SHP77 (cell line): ENCODE results near the gene NRTN.
"Not testable (repeated sequence)": the region's sequence is repeated elsewhere in the genome, so short reads cannot be mapped to it uniquely, and the experiment has no call there.

ENCODE experiments used
- DNase-seq, 2 experiments: peaks; one replicate each; lab custom pipeline; 2025; lab: John Stamatoyannopoulos, UW

The NRTN gene

GRCh38 chr19:5838353-5839064, 33.6 kb downstream of the NRTN start:
- DNase-seq = no peak

GRCh38 chr19:5839065-5840017, 34.5 kb downstream of the NRTN start, which contains the start of gene FUT6:
FUT6 (minus strand) TSS chr19:5839702; CDS start chr19:5832567, 7,135 bp downstream.
- DNase-seq = no peak

GRCh38 chr19:5841735-5842111, 36.9 kb downstream of the NRTN start:
- DNase-seq = not testable (repeated sequence)

- DNase-seq = no peak
Observed at GRCh38 chr19:5843295-5843927, 38.5 kb downstream of the NRTN start.

DNA sequence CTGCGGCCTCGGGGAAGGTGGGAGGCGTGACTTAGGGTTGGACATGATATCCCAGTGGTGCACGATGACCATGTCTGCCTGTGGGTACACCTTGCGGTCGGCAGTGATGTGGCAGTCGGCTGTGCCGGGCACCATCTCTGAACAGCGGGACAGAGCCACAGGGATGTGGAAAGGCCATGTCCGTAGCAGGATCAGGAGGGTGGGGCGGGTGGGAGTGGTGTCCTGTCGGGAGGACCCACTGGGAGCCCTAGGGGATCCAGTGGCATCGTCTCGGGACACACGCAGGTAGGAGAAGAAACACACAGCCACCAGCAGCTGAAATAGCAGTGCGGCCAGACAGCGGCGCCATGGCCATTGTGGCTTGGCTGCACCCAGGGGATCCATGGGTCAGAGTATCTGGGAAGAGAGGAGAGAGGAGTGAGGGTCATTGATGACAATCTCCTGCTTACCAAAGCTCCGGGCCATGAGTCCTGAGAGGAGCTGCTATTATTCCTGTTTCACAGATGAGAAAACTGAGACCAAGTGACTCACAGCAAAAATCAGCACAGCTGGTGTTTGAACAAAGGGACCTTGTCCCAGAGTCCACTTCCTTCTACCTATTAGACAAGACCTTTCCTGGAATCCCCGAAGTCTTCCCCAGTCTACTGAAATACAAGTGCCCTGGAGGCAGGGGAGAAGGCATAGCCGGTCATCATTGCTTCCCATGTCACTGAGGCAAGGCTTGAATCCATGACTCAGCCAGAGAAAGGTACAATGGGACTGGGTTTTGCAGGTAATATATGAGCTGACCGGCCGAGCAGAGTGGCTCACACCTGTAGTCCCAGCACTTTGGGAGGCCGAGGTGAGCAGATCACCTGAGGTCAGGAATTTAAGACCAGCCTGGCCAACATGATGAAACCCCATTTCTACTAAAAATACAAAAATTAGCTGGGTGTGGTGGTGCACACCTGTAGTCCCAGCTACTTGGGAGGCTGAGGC, 39.9 kb downstream of the NRTN start:
- DNase-seq = no peak

GRCh38 chr19:5847846-5848245, 43.0 kb downstream of the NRTN start:
- not testable (repeated sequence) for DNase-seq

GRCh38 chr19:5848621-5849020, 43.8 kb downstream of the NRTN start:
- not testable (repeated sequence) for DNase-seq

DNA sequence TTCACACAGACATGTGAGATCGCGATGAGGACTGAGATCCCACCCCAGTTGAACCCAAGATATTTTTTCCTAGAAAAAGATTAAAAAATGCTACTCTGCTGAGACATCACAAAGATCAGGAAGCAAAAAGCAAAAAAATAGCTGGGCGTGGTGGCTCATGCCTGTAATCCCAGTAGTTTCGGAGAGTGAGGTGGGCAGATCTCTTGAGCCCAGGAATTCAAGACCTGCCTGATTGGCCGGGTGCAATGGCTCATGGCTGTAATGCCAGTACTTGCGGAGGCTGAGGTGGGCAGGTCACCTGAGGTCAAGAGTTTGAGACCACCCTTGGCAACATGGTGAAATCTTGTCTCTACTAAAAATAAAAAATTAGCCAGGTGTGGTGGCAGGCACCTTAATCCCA, 45.3 kb downstream of the NRTN start:
- DNase-seq = no peak

- DNase-seq = no peak
Observed at GRCh38 chr19:5850743-5851293, 46.0 kb downstream of the NRTN start.

- DNase-seq = no peak
Observed at GRCh38 chr19:5851302-5851701, 46.4 kb downstream of the NRTN start, which contains the start of gene FUT3. FUT3 (minus strand) TSS chr19:5851449.

- DNase-seq = not testable (repeated sequence)
Observed at GRCh38 chr19:5854121-5854520, 49.3 kb downstream of the NRTN start.

GRCh38 chr19:5855151-5855550, 50.3 kb downstream of the NRTN start:
- not testable (repeated sequence) for DNase-seq

- no peak for DNase-seq
Observed at GRCh38 chr19:5857203-5858081, 52.6 kb downstream of the NRTN start.

GRCh38 chr19:5863030-5863665, 58.3 kb downstream of the NRTN start:
- DNase-seq = no peak

DNA sequence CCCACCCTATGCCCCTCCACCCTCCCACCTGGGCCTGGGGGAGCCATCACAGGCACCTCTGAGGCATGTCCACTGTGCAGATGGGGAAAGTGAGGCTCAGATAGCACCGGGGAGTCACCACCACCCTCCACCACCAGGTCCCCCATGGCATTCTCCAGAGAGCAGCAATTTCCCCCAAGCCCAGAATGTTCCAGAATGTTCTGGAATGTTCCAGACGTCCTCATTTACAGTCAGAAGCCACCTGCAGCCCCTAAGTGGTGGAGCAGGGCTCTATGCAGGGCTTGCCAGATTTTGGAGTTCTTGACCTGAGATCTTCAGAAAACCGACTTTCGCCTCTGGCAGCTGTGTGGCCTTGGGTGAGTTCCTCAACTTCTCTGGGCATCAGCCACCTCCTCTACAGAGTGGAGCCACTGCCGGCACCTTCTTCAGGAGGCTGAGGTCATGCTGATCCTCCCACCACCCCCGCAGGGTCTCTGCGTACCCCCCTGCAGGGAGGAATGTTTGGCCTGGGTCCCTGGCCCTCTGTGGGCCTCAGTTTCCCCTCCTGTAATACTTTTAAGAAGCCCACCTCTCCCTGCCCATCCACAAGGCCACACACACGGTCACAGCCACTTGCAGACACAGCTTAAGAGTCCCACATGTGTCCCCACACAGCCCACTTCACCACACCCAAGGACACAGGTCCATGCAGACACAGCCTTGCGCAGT, 59.3 kb downstream of the NRTN start:
- no peak for DNase-seq

DNA sequence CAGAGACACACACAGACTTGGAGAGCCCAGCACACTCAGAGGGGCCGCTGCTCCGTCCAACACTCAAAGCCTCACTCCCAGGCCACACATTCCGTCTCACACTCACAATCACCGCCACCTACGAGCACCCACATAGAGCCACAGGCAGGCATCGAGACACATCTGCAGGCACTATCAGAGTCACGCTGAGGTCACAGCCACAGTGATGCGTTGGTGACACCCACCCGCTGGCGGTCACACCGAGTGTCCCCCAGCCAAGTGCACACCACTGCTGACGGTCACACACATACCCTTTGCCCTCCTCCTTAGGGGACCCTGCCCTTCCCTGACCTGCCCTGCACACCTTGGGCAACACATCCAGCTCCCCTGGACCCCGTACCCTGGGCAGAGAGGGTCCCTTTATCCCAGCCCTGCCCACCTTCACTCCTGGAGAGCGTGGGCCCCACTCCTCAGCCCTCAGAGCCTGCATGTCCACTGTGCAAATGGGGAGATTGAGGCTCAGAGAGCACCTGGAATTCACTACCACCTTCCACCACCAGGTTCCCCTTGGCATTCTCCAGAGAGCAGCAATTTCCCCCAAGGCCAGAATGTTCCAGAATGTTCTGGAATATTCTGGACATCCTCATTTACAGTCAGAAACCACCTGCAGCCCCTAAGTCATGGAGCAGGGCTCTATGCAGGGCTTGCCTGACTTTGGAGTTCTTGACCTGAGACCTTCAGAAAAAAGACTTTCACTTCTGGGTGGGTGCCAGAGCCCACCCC, 60.0 kb downstream of the NRTN start:
- no peak for DNase-seq

DNA sequence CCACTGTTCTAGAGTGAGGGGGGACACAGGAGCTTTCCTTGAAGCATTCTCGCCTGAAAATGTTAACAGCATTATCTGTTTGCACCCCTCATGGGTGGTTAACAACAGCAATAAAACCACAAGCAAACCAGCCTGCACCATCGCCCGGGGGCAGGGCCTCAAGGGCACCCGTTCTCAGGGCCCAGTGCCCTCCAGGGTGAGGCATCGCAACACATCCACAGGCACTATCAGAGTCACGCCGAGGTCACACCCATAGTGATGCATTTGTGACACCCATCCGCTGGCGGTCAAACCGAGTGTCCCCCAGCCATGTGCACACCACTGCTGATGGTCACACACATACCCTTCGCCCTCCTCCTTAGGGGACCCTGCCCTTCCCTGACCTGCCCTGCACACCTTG, 60.9 kb downstream of the NRTN start:
- no peak for DNase-seq
